HepG2 (cell line): ENCODE data around the gene ORC3. TPM values are rescaled to one million over a fixed set of nuclear protein-coding genes. Genes with fewer than 3 reads are reported as not detected.

Experiments
- FLYWCH1 ChIP-seq: sonication (generic); formaldehyde crosslinking; IDR thresholded peaks from 2 replicates; pipeline ENCODE4 v1.8.1; 2023; ENCODE audit warnings: mild to moderate bottlenecking, missing genetic modification reagents
- PLRG1 ChIP-seq: fragments of 450-650 bp; conservative IDR thresholded peaks from 2 replicates; pipeline ENCODE4 v1.6.1; 2016
- YEATS4 ChIP-seq: sonication (generic); formaldehyde crosslinking; IDR thresholded peaks from 2 replicates; pipeline ENCODE4 v1.4.0; 2020; ENCODE audit warnings: missing genetic modification reagents, borderline replicate concordance
- ZBTB40 ChIP-seq, 2 experiments: fragments of 450-650 bp in 1 of 2; sonication (generic) in 1 of 2; formaldehyde crosslinking in 1 of 2; IDR thresholded peaks; 2 replicates each; pipeline versions ENCODE4 v1.6.1 to v1.8.0; 2016 to 2022; ENCODE audit warnings: antibody characterized with exemption in 1 of 2, mild to moderate bottlenecking in 1 of 2, missing genetic modification reagents in 1 of 2
- ZNF234 ChIP-seq: sonication (generic); formaldehyde crosslinking; conservative IDR thresholded peaks from 2 replicates; pipeline ENCODE4 v1.5.1; 2020; ENCODE audit warnings: mild to moderate bottlenecking, missing genetic modification reagents
- ZNF251 ChIP-seq: sonication (generic); formaldehyde crosslinking; IDR thresholded peaks from 2 replicates; pipeline ENCODE4 v1.9.0; 2021; ENCODE audit warnings: mild to moderate bottlenecking, missing genetic modification reagents
- ZNF580 ChIP-seq: IDR thresholded peaks from 2 replicates; pipeline ENCODE4 v1.6.1; 2016; ENCODE audit warnings: low read depth, borderline replicate concordance
- ZNF609 ChIP-seq: sonication (generic); formaldehyde crosslinking; IDR thresholded peaks from 2 replicates; pipeline ENCODE4 v1.4.0; 2020; ENCODE audit warnings: mild to moderate bottlenecking, missing genetic modification reagents, borderline replicate concordance
- ZNF747 ChIP-seq: sonication (generic); formaldehyde crosslinking; IDR thresholded peaks from 2 replicates; pipeline ENCODE4 v1.8.1; 2023; ENCODE audit warnings: missing genetic modification reagents, mild to moderate bottlenecking, borderline replicate concordance
- ZNF800 ChIP-seq: sonication (generic); formaldehyde crosslinking; IDR thresholded peaks from 2 replicates; pipeline ENCODE4 v1.4.0; 2020; ENCODE audit warnings: missing genetic modification reagents
- polyA plus RNA-seq, 8 experiments: library from polyadenylated mRNA; depleted of rRNA in 3 of 8; stranded (reverse) in 7 of 8; unstranded in 1 of 8; fragments of >200 nt; fragmentation: Illumina TruSeq in 4 of 8; extraction: Trizol in 4 of 8; gene quantifications; 2 replicates each; pipeline versions ENCODE4 v1.2.1 to v1.2.3, GENCODE V29; 2011 to 2016; ENCODE audit warnings: low read depth in 4 of 8, missing spikeins in 1 of 8, mixed read lengths in 1 of 8; ENCODE audit not compliant: insufficient read depth in 1 of 8
- total RNA-seq, 5 experiments: library from RNA; depleted of rRNA; stranded (reverse); fragments of >200 nt; fragmentation: Illumina TruSeq; extraction: Trizol; gene quantifications; 2 replicates each; pipeline ENCODE4 v1.2.3, GENCODE V29; 2016; ENCODE audit warnings: low read depth in 1 of 5

Gene ORC3
- total and polyA plus RNA-seq, 2 of the 13 experiments (the other 11 are each of a cell fraction or from before 2014, with no cell fraction given) = 21.8 to 43.5 TPM

- no peak for TF ChIP-seq ZBTB40 (IDR thresholded peaks at IDR 0.05)
- no peak for TF ChIP-seq ZBTB40 (CRISPR knock-in tag; IDR thresholded peaks at IDR 0.05)
- no peak for TF ChIP-seq PLRG1
- no peak for TF ChIP-seq ZNF580
- no peak for TF ChIP-seq ZNF800 (CRISPR knock-in tag)
- no peak for TF ChIP-seq ZNF609 (CRISPR knock-in tag)
- no peak for TF ChIP-seq ZNF251 (CRISPR knock-in tag)
- TF ChIP-seq ZNF747 (CRISPR knock-in tag) = no peak
- TF ChIP-seq ZNF234 = no peak
- TF ChIP-seq FLYWCH1 = no peak
- TF ChIP-seq YEATS4 (CRISPR knock-in tag) = no peak
These were observed 51.2 kb downstream of the ORC3 start (continued) for GRCh38 chr6:87641065-87641692.
